Trophoblast cell (in vitro differentiated cells and primary cell): Measurements from ENCODE around the gene YBX1.
A peak's percentile ranks its signal among the peaks of the same experiment; 100 is the strongest.
"Not testable (repeated sequence)": the region's sequence is repeated elsewhere in the genome, so short reads cannot be mapped to it uniquely, and the experiment has no call there.

ENCODE experiments used
- DNase-seq, 2 donors: peaks; one replicate each; pipeline ENCODE4 v3.0.0-alpha.2; 2016
- H2AFZ ChIP-seq: 2 replicates; pipeline ENCODE4 v1.6.1; 2013; ENCODE audit warnings: low read length, moderate library complexity, mild to moderate bottlenecking; ENCODE audit not compliant: insufficient read depth, poor library complexity
- H2AK5ac ChIP-seq: 2 replicates; pipeline ENCODE4 v1.6.1; 2013; ENCODE audit warnings: mild to moderate bottlenecking, low read length
- H2BK120ac ChIP-seq: 2 replicates; pipeline ENCODE4 v1.6.1; 2013; ENCODE audit warnings: low read length, mild to moderate bottlenecking, moderate library complexity; ENCODE audit not compliant: insufficient read depth, poor library complexity
- H2BK12ac ChIP-seq: 2 replicates; pipeline ENCODE4 v1.6.1; 2013; ENCODE audit warnings: mild to moderate bottlenecking, low read length, moderate library complexity
- H2BK5ac ChIP-seq: 2 replicates; pipeline ENCODE4 v1.6.1; 2013; ENCODE audit warnings: low read length, low read depth, moderate library complexity, mild to moderate bottlenecking; ENCODE audit not compliant: poor library complexity
- H3K14ac ChIP-seq: 2 replicates; pipeline ENCODE4 v1.6.1; 2013; ENCODE audit warnings: mild to moderate bottlenecking, low read length
- H3K18ac ChIP-seq: 2 replicates; pipeline ENCODE4 v1.6.1; 2013; ENCODE audit warnings: mild to moderate bottlenecking, low read length
- H3K23ac ChIP-seq: 2 replicates; pipeline ENCODE4 v1.6.1; 2013; ENCODE audit warnings: low read length
- H3K27ac ChIP-seq: 2 replicates; pipeline ENCODE4 v1.5.1; 2013; ENCODE audit warnings: low read depth, mild to moderate bottlenecking, inconsistent platforms, low read length, moderate library complexity
- H3K27me3 ChIP-seq: 2 replicates; pipeline ENCODE4 v1.6.1; 2013; ENCODE audit warnings: inconsistent platforms, mild to moderate bottlenecking, low read length, moderate library complexity; ENCODE audit not compliant: insufficient read depth
- H3K36me3 ChIP-seq, 2 experiments: 1 replicate in 1 of 2; 2 replicates in 1 of 2; pipeline ENCODE4 v1.6.1; 2013; ENCODE audit warnings: low read length in 2 of 2, mild to moderate bottlenecking in 2 of 2, moderate library complexity in 1 of 2; ENCODE audit not compliant: insufficient read depth in 2 of 2, control insufficient read depth in 1 of 2
- H3K4ac ChIP-seq: 2 replicates; pipeline ENCODE4 v1.6.1; 2013; ENCODE audit warnings: low read depth, mild to moderate bottlenecking, low read length, moderate library complexity
- H3K4me1 ChIP-seq, 2 experiments: 1 replicate in 1 of 2; 2 replicates in 1 of 2; pipeline ENCODE4 v1.6.1; 2013; ENCODE audit warnings: low read length in 2 of 2, mild to moderate bottlenecking in 2 of 2, moderate library complexity in 1 of 2; ENCODE audit not compliant: insufficient read depth in 2 of 2, control insufficient read depth in 1 of 2
- H3K4me2 ChIP-seq: 2 replicates; pipeline ENCODE4 v1.6.1; 2013; ENCODE audit warnings: inconsistent platforms, mild to moderate bottlenecking, low read length, moderate library complexity
- H3K4me3 ChIP-seq: 2 replicates; pipeline ENCODE4 v1.5.1; 2013; ENCODE audit warnings: mild to moderate bottlenecking, low read depth, low read length, inconsistent platforms
- H3K79me1 ChIP-seq: one replicate; pipeline ENCODE4 v1.6.1; 2013; ENCODE audit warnings: low read length
- H3K79me2 ChIP-seq: 2 replicates; pipeline ENCODE4 v1.6.1; 2013; ENCODE audit warnings: low read length, mild to moderate bottlenecking; ENCODE audit not compliant: control insufficient read depth, insufficient read depth, poor library complexity
- H3K9ac ChIP-seq: 2 replicates; pipeline ENCODE4 v1.6.1; 2013; ENCODE audit warnings: mild to moderate bottlenecking, low read length
- H3K9me3 ChIP-seq: 2 replicates; pipeline ENCODE4 v1.6.1; 2013; ENCODE audit warnings: low read depth, mild to moderate bottlenecking, control low read depth, inconsistent platforms, low read length; ENCODE audit not compliant: insufficient read depth
- H4K12ac ChIP-seq: 2 replicates; pipeline ENCODE4 v1.6.1; 2013; ENCODE audit warnings: low read depth, mild to moderate bottlenecking, low read length, moderate library complexity
- H4K8ac ChIP-seq: 2 replicates; pipeline ENCODE4 v1.6.1; 2013; ENCODE audit warnings: low read depth, mild to moderate bottlenecking, low read length, moderate library complexity
- H4K91ac ChIP-seq: one replicate; pipeline ENCODE4 v1.6.1; 2013; ENCODE audit warnings: low read depth, mild to moderate bottlenecking, low read length, moderate library complexity
- WGBS: extraction: QIAGEN DNeasy Blood & Tissue Kit; methylation state at CpG from one replicate; pipeline ENCODE4 v1.1.7; 2013; ENCODE audit warnings: missing lambda C conversion rate; ENCODE audit not compliant: insufficient read length, insufficient coverage; ENCODE audit errors: extremely low coverage; 5-methylcytosine and 5-hydroxymethylcytosine counted together

The YBX1 gene

GRCh38 chr1:42722403-42722802 lies 40.2 kb downstream of the YBX1 start:
- H3K14ac ChIP-seq, H3K9ac ChIP-seq, H3K4me3 ChIP-seq, H2BK5ac ChIP-seq, H2BK120ac ChIP-seq, H3K79me2 ChIP-seq, H4K12ac ChIP-seq, H2BK12ac ChIP-seq, H2AK5ac ChIP-seq, H3K4me1 ChIP-seq, H3K23ac ChIP-seq, H3K36me3 ChIP-seq, H3K4ac ChIP-seq, H3K79me1 ChIP-seq, H4K8ac ChIP-seq, H3K4me2 ChIP-seq, DNase-seq, H3K27ac ChIP-seq, H2AFZ ChIP-seq, H4K91ac ChIP-seq, H3K9me3 ChIP-seq, H3K27me3 ChIP-seq, H3K18ac ChIP-seq: not testable (repeated sequence)
- WGBS = no CpG with 5 or more reads among the region's 2 CpGs

- Histone ChIP-seq H3K4me3 (no peak overlapping the region), H3K27ac (no peak overlapping the region), H2BK5ac (no peak overlapping the region), H2BK120ac (no peak overlapping the region), H3K9me3 (no peaks in the 10 kb centered on the region), H3K23ac (no peak overlapping the region), H3K4me1 (no peaks in the 10 kb centered on the region), H3K79me2 (no peaks in the 10 kb centered on the region), H2AK5ac (no peak overlapping the region), H4K91ac (no peak overlapping the region), H3K18ac (no peak overlapping the region), H3K36me3 (no peaks in the 10 kb centered on the region), H3K9ac (no peak overlapping the region), H3K14ac (no peak overlapping the region), H4K8ac (no peak overlapping the region), H2BK12ac (no peak overlapping the region), H4K12ac (no peak overlapping the region), H3K27me3 (no peaks in the 10 kb centered on the region), H3K4me2 (no peak overlapping the region), H3K4ac (no peak overlapping the region), H3K79me1 (no peaks in the 10 kb centered on the region), H2AFZ (no peak overlapping the region)
- peak; percentile 91 to 95 for DNase-seq
- no CpG with 5 or more reads among the region's 6 CpGs for WGBS
Measured at GRCh38 chr1:42723511-42723910, 41.3 kb downstream of the YBX1 start.

- H3K14ac ChIP-seq, H3K23ac ChIP-seq, H3K36me3 ChIP-seq: not testable (repeated sequence)
Measured at GRCh38 chr1:42725820-42726219, 43.6 kb downstream of the YBX1 start.

GRCh38 chr1:42730002-42730401 lies 47.8 kb downstream of the YBX1 start:
- no peak overlapping the region for H3K9ac ChIP-seq
- H3K23ac ChIP-seq = no peak overlapping the region
- H3K27ac ChIP-seq = no peak overlapping the region
- no peak overlapping the region for H4K91ac ChIP-seq
- peaks cover 5% of the 10 kb centered on the region in 2 experiments for H3K4me1 ChIP-seq
- no peak overlapping the region for H3K18ac ChIP-seq
- no peak overlapping the region for H4K12ac ChIP-seq
- no peak overlapping the region for H3K4me3 ChIP-seq
- H2BK12ac ChIP-seq = no peak overlapping the region
- WGBS = no CpG with 5 or more reads among the region's 3 CpGs
- H3K9me3 ChIP-seq = no peaks in the 10 kb centered on the region
- H3K36me3 ChIP-seq = no peaks in the 10 kb centered on the region
- no peak overlapping the region for H2AK5ac ChIP-seq
- H3K79me2 ChIP-seq = no peaks in the 10 kb centered on the region
- no peaks in the 10 kb centered on the region for H3K79me1 ChIP-seq
- H2AFZ ChIP-seq = no peak overlapping the region
- H2BK120ac ChIP-seq = no peak overlapping the region
- H3K14ac ChIP-seq = no peak overlapping the region
- no peak overlapping the region for H4K8ac ChIP-seq
- H3K4ac ChIP-seq = no peak overlapping the region
- no peak overlapping the region for H2BK5ac ChIP-seq
- no peak overlapping the region for H3K4me2 ChIP-seq
- peak in 1 of 2 donors; percentile 50 for DNase-seq
- no peaks in the 10 kb centered on the region for H3K27me3 ChIP-seq

More at GRCh38 chr1:42725820-42726219, 43.6 kb downstream of the YBX1 start:
- not testable (repeated sequence) for H3K4me1 ChIP-seq, H3K27ac ChIP-seq, H3K18ac ChIP-seq, H3K9ac ChIP-seq, H3K4me3 ChIP-seq, H3K4me2 ChIP-seq, H2AK5ac ChIP-seq, DNase-seq, H2BK12ac ChIP-seq, H4K8ac ChIP-seq, H3K9me3 ChIP-seq, H3K79me2 ChIP-seq, H3K27me3 ChIP-seq, H2BK120ac ChIP-seq, H2AFZ ChIP-seq, H3K79me1 ChIP-seq, H4K91ac ChIP-seq, H2BK5ac ChIP-seq, H4K12ac ChIP-seq, H3K4ac ChIP-seq
- WGBS = no CpG with 5 or more reads among the region's 4 CpGs
